ENCODE measurements around the gene ERCC3.
"Not testable (repeated sequence)": the region's sequence is repeated elsewhere in the genome, so short reads cannot be mapped to it uniquely, and the experiment has no call there.

The ERCC3 gene

DNA sequence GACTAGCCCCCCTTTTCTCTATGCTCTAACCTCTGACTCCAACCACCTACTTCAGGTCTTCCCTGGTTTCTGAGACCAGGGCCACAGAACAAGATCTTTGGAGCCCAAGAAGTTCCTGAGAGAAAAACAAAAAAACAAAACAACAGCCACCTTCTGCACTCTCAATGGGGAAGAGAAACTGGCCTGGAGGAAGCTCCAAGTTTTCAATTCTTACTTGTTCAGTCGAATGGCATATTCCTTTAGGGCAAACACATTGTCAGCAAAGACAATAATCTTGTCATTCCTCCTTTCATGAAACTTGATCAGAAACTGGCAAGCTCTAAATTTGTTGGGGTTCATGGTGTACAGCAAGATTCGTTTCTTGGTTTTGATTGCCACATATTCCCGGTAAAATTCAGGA, 15.0 kb downstream of the ERCC3 start:
- DNase-seq (ENCODE audit: low spot score), result no peak

GRCh38 chr2:127277028-127277427, 16.9 kb downstream of the ERCC3 start:
- no peak for DNase-seq (ENCODE audit: low spot score)

DNA sequence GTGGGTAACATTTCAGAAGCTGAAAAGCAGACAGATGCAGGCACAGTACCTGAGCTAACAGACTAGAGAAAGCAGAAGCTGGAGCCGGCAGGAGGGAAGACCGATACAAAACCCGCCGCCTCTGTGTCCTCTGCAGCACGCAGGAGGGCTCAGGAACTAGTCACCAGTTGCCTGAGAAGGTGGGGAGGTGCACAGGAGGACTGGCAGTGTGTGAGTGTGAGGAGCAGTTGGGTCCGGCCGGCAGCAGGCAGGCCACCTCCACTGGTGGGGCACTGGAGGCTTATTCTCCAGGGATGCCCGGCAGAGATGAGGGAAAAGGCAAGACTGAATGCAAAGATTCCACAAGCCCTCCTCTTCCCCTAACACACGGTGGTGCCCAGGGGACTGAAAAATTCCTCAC, 18.2 kb downstream of the ERCC3 start:
- no peak for DNase-seq (ENCODE audit: low spot score)

DNA sequence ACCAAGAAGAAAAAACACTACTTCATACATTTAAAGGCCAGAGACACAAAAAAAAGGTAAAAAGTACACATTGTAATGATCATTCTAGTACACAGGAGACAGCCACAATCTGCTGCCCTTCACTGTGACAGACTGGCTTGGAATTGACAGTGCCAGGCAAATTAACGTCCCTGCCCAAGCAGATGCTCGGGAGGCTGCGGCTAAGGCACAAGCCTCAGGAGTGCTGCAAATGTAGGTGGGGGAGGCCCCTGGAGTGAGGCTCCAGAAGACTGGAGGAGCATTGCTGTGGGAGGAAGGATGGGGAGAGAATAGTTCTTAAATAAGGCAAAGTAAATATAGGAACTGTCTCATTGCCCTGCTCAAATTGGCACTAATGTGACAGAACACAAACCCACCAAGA, 18.6 kb downstream of the ERCC3 start:
- no peak for DNase-seq (ENCODE audit: low spot score)

DNA sequence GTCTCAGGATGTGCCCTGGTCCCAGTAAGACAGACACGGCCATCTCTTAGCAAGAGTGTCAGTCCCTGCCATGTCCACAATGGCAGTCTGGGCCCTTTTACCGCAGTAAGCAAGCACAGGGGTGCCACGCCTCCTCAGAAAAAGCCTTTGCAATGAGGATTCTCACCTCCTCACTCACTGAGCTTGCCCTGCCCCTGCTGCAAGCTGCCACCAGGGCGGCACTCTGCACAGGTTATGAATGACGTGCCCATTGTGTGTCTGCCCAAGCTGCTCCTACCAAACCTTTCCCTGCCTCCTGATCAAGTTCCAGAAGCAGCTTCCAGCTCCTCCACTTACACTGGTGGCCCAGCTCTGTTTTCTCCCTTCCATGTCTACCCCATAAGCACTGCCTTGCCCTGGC, 23.3 kb downstream of the ERCC3 start:
- no peak for DNase-seq (ENCODE audit: low spot score)

DNA sequence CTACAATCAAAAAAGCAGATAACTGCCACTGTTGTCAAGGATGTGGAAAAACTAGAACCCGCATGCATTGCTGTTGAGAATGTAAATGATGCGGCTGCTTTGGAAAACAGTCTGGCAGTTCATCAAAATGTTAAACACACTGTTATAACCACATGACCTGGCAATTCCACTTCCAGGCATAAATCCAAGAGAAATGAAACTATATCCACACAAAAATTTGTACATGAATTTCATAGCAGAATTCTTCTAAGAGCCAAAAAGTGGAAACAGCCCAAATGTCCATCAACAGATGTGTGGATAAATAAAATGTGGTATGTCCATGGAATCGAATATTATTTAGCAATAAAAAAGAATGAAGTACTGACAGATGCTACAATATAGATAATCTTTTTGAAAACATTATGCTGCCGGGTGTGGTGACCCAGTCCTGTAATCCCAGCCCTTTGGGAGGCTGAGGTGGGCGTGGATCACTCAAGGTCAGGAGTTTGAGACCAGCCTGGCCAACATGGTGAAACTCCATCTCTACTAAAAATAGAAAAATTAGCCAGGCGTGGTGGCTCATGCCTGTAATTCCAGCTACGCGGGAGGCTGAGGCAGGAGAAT, 32.0 kb downstream of the ERCC3 start:
- no peak for DNase-seq (ENCODE audit: low spot score)

GRCh38 chr2:127259355-127259754, 34.6 kb downstream of the ERCC3 start:
- DNase-seq (ENCODE audit: low spot score), result no peak

- no peak for DNase-seq (ENCODE audit: low spot score)
Measured at GRCh38 chr2:127256866-127257265, 37.1 kb downstream of the ERCC3 start.

DNA sequence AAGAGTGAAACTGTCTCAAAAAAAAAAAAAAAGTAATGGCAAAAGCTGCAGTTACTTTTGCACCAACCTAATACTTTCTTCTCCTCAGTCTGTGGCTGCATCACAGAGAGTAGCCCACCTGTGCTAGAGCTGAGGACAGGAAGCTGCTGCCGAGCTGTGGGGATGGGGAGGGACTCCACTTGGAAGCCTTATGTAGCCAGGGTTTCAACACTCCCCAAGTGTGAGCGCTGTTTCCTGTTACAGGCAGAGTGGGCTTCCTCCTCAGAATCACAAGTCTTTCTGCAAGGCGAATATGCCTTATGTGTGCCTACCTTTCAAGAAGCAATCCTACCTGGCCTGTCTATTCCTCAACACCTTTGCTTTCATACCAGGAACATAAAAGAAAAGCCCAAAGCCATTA, 37.6 kb downstream of the ERCC3 start:
- no peak for DNase-seq (ENCODE audit: low spot score)

- DNase-seq (ENCODE audit: low spot score), result no peak
Measured at GRCh38 chr2:127255721-127256120, 38.2 kb downstream of the ERCC3 start.

DNA sequence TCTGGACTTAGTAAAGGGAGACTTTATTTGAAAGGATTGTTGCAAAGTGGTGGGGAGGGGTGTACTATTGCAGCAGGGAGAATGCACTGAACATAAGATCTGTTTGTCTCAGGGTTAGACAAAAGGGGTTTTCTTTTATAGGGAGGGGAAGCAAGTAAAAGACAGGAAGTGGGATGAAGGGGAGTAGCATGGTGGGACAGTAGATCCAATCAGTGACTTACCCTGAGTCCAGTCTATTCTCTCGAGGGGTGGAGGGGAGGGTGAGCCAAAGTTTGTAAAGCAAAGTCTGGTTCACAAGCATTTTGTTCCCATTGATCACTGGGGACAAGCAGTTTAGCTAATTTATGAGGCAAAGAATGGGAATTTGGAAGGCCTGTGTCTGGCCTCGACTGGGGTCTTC, 38.8 kb downstream of the ERCC3 start:
- no peak for DNase-seq (ENCODE audit: low spot score)

DNA sequence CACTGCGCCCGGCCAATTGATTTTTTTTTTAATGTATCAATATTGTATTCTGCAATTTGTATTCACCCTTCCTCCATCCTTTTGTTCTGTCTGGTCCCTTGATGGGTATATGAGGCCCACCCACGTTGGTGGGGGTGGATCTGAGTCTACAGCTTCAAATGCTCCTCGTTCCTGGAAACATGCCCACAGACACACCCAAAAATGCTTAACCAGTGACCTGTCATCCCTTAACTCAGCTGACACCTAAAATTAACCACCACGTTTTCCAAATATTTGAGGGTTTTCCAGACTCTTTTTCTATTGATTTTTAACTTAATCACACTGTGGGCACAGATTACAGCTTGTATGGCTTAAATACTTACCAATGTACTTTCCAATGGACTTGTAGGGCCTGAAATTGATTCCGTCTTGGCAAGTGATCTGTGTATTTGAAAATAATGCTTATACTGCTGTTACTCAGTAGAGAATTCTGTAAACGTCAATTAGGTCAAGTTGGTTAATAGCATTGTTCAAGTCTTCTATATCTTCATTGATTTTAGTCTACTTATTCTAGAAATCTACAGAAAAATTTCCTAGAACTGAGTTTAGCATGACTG, 39.5 kb downstream of the ERCC3 start:
- DNase-seq (ENCODE audit: low spot score), result peak; percentile 48

GRCh38 chr2:127241184-127241583, 52.8 kb downstream of the ERCC3 start:
- DNase-seq (ENCODE audit: low spot score), result not testable (repeated sequence)

DNA sequence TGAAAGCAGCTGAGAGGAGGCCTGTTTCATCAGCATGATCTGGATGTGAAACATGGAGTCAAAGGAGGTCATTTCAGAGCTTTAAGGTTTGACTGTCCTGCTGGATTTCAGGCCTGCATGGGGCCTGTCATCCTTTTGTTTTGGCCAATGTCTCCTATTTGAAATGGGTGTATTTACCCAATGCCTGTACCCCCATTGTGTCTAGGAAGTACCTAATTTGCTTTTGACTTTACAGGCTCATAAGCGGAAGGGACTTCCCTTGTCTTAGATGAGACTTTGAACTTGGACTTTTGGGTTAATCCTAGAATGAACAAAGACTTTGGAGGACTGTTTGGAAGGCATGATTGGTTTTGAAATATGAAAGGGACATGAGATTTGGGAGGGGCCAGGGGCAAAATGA, 54.5 kb downstream of the ERCC3 start:
- no peak for DNase-seq (ENCODE audit: low spot score)

- not testable (repeated sequence) for DNase-seq (ENCODE audit: low spot score)
Measured at GRCh38 chr2:127237768-127238167, 56.2 kb downstream of the ERCC3 start.

- DNase-seq (ENCODE audit: low spot score), result no peak
Measured at GRCh38 chr2:127235082-127235702, 58.8 kb downstream of the ERCC3 start.

DNA sequence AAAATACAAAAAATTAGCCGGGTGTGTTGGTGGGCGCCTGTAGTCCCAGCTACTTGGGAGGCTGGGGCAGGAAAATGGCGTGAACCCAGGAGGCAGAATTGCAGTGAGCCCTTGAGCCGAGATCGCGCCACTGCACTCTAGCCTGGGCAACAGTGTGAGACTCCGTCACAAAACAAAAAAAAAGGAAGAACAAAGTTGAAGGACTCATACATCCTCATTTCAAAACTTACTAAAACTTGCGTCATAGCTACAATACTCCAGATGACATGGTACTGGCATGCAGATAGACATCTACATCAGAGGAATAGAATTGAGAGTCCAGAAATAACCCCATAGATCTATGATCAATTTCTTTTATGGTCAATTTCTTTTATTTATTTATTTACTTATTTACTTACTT, 60.2 kb downstream of the ERCC3 start:
- no peak for DNase-seq (ENCODE audit: low spot score)

- peak; percentile 39 for DNase-seq (ENCODE audit: low spot score)
Measured at GRCh38 chr2:127231130-127231865, 62.6 kb downstream of the ERCC3 start.

DNA sequence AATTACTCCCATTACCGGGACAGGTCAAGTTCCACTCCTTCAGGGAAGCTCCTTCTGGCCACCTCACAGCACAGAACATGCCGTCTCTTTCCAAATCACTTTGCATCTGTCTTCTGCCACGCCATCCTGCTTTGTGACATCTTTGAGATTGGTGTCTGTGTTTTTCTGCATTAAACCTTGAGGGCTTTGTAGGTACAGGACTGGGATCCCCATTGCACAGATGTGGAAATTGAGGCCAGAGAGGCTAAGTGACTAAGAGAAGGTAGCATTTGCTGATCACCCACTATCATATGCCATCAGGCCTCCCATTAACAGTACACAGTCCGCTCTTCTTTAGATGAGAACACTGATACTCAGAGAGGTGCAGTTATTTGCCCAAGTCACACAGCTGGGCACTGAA, 64.4 kb downstream of the ERCC3 start:
- no peak for DNase-seq (ENCODE audit: low spot score)

- DNase-seq (ENCODE audit: low spot score), result no peak
Measured at GRCh38 chr2:127228102-127228501, 65.8 kb downstream of the ERCC3 start.

DNA sequence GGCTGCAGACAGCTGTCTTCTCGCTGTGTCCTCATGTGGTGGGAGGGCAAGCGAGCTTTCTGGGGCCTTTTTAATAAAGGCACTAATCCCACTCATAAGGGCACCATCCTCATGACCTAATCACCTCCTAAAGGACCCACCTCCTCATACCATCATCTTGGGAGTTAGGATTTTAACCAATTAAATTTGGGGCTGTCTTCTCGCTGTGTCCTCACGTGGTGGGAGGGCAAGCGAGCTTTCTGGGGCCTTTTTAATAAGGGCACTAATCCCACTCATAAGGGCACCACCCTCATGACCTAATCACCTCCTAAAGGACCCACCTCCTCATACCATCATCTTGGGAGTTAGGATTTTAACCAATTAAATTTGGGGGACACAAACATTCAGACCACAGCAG, 66.7 kb downstream of the ERCC3 start:
- not testable (repeated sequence) for DNase-seq (ENCODE audit: low spot score)

- peak; percentile 35 for DNase-seq (ENCODE audit: low spot score)
Measured at GRCh38 chr2:127226520-127227263, 67.3 kb downstream of the ERCC3 start.
